IMR-90 (cell line): ENCODE measurements around the gene WSB1. TPM values are rescaled to one million over a fixed set of nuclear protein-coding genes. Genes with fewer than 3 reads are reported as not detected.

Experiments
- ATAC-seq: fragments of 200-7000 bp; cut with Tn5 transposase; 2 replicates; pipeline ENCODE4 v1.9.1; 2020; ENCODE audit warnings: low read depth, mild to moderate bottlenecking, moderate library complexity
- BruUV-seq: library from RNA; stranded (reverse); fragments of 400-500 nt; replicated peaks from 2 replicates; lab custom pipeline; 2021; lab: Mats Ljungman, UMichigan
- CTCF ChIA-PET: fragments of 300-600 bp; formaldehyde crosslinking; extraction: SDS; loops from one replicate; lab custom pipeline; 2021; ENCODE audit warnings: antibody characterized with exemption; lab: Yijun Ruan, JAX
- POLR2A ChIA-PET: fragments of 300-600 bp; sonication (Branson Sonifier 250); formaldehyde crosslinking; loops from one replicate; lab custom pipeline; 2022; ENCODE audit warnings: antibody characterized with exemption; ENCODE audit not compliant: unreplicated experiment; lab: Charles Lee
- DNase-seq: peaks from one replicate; pipeline ENCODE4 v3.0.0; 2013
- H2AFZ ChIP-seq: replicated peaks from 2 replicates; pipeline ENCODE3; 2013; ENCODE audit warnings: low read length, mild to moderate bottlenecking; ENCODE audit not compliant: poor library complexity
- H2AK5ac ChIP-seq: 2 replicates; pipeline ENCODE4 v1.6.1; 2013; ENCODE audit warnings: low read depth, low read length, inconsistent platforms
- H2AK9ac ChIP-seq: replicated peaks from 2 replicates; pipeline ENCODE3; 2013; ENCODE audit warnings: mild to moderate bottlenecking, low read depth, low read length, moderate library complexity; ENCODE audit not compliant: poor library complexity
- H2BK120ac ChIP-seq: 2 replicates; pipeline ENCODE4 v1.6.1; 2013; ENCODE audit warnings: low read depth, low read length, inconsistent platforms
- H2BK15ac ChIP-seq: 3 replicates; pipeline ENCODE4 v1.6.1; 2013; ENCODE audit warnings: low read depth, low read length, inconsistent platforms
- H2BK20ac ChIP-seq: 2 replicates; pipeline ENCODE4 v1.6.1; 2013; ENCODE audit warnings: low read depth, mild to moderate bottlenecking, inconsistent platforms, low read length, moderate library complexity
- H2BK5ac ChIP-seq: 2 replicates; pipeline ENCODE4 v1.6.1; 2013; ENCODE audit warnings: mild to moderate bottlenecking, low read depth, low read length, inconsistent platforms; ENCODE audit not compliant: poor library complexity, severe bottlenecking
- H3K14ac ChIP-seq: replicated peaks from 2 replicates; pipeline ENCODE4 v1.6.1; 2013; ENCODE audit warnings: low read depth, low read length, inconsistent platforms
- H3K18ac ChIP-seq: 2 replicates; pipeline ENCODE4 v1.6.1; 2013; ENCODE audit warnings: low read depth, low read length, control low read depth
- H3K23ac ChIP-seq: 2 replicates; pipeline ENCODE4 v1.6.1; 2013; ENCODE audit warnings: low read depth, low read length, inconsistent platforms
- H3K27ac ChIP-seq: 2 replicates; pipeline ENCODE4 v1.5.1; 2013; ENCODE audit warnings: mild to moderate bottlenecking, control low read depth, low read length; ENCODE audit not compliant: insufficient read depth
- H3K27me3 ChIP-seq: 2 replicates; pipeline ENCODE4 v1.6.1; 2013; ENCODE audit warnings: low read length; ENCODE audit not compliant: control insufficient read depth, insufficient read depth
- H3K36me3 ChIP-seq: 2 replicates; pipeline ENCODE4 v1.6.1; 2013; ENCODE audit warnings: low read length, mixed read lengths; ENCODE audit not compliant: control insufficient read depth, insufficient read depth
- H3K4ac ChIP-seq: 2 replicates; pipeline ENCODE4 v1.6.1; 2013; ENCODE audit warnings: low read depth, low read length, inconsistent platforms
- H3K4me1 ChIP-seq: 2 replicates; pipeline ENCODE4 v1.6.1; 2013; ENCODE audit warnings: low read length, mixed read lengths; ENCODE audit not compliant: control insufficient read depth, insufficient read depth
- H3K4me2 ChIP-seq: 2 replicates; pipeline ENCODE4 v1.6.1; 2013; ENCODE audit warnings: low read depth, mild to moderate bottlenecking, control low read depth, low read length, moderate library complexity
- H3K4me3 ChIP-seq: 2 replicates; pipeline ENCODE4 v1.5.1; 2013; ENCODE audit warnings: low read depth, mild to moderate bottlenecking, control low read depth, low read length, moderate library complexity; ENCODE audit not compliant: insufficient read depth
- H3K56ac ChIP-seq: 2 replicates; pipeline ENCODE4 v1.6.1; 2013; ENCODE audit warnings: low read length, inconsistent platforms; ENCODE audit not compliant: insufficient read depth; ENCODE audit errors: extremely low read depth
- H3K79me1 ChIP-seq, 2 experiments: 2 replicates each; pipeline ENCODE4 v1.6.1; 2013; ENCODE audit warnings: low read length in 2 of 2, inconsistent platforms in 1 of 2, low read depth in 1 of 2
- H3K9ac ChIP-seq: 2 replicates; pipeline ENCODE4 v1.6.1; 2013; ENCODE audit warnings: low read depth, low read length, control low read depth
- H3K9me1 ChIP-seq: 2 replicates; pipeline ENCODE4 v1.6.1; 2013; ENCODE audit warnings: low read length, inconsistent platforms; ENCODE audit not compliant: insufficient read depth
- H3K9me3 ChIP-seq: 2 replicates; pipeline ENCODE4 v1.6.1; 2013; ENCODE audit warnings: low read length; ENCODE audit not compliant: control insufficient read depth, insufficient read depth
- H4K20me1 ChIP-seq: 2 replicates; pipeline ENCODE4 v1.6.1; 2013; ENCODE audit warnings: low read length, inconsistent platforms; ENCODE audit not compliant: insufficient read depth
- H4K5ac ChIP-seq: 2 replicates; pipeline ENCODE4 v1.6.1; 2013; ENCODE audit warnings: mild to moderate bottlenecking, low read depth, low read length, control low read depth
- H4K8ac ChIP-seq, 2 experiments: 2 replicates each; pipeline ENCODE4 v1.6.1; 2013; ENCODE audit warnings: low read depth in 2 of 2, low read length in 2 of 2, control low read depth in 1 of 2, inconsistent platforms in 1 of 2
- H4K91ac ChIP-seq: 2 replicates; pipeline ENCODE4 v1.6.1; 2013; ENCODE audit warnings: low read depth, low read length, inconsistent platforms; ENCODE audit not compliant: insufficient read depth
- CEBPB ChIP-seq: IDR thresholded peaks from 2 replicates; pipeline ENCODE4 v1.6.1; 2012; ENCODE audit warnings: low read depth, low read length, improper control_type of control experiment
- CHD1 ChIP-seq: IDR thresholded peaks from 2 replicates; pipeline ENCODE4 v1.6.1; 2012; ENCODE audit warnings: low read depth, low read length, improper control_type of control experiment
- CTCF ChIP-seq: conservative IDR thresholded peaks from 2 replicates; pipeline ENCODE4 v1.5.1; 2012; ENCODE audit warnings: mild to moderate bottlenecking, low read depth, low read length, improper control_type of control experiment
- ELK1 ChIP-seq: fragments of 150-350 bp; IDR thresholded peaks from 2 replicates; pipeline ENCODE4 v1.6.1; 2016; ENCODE audit warnings: low read depth, mild to moderate bottlenecking, low read length, moderate library complexity, borderline replicate concordance
- MAFK ChIP-seq: IDR thresholded peaks from 2 replicates; pipeline ENCODE4 v1.6.1; 2012; ENCODE audit warnings: low read depth, low read length, improper control_type of control experiment
- MAZ ChIP-seq: IDR thresholded peaks from 2 replicates; pipeline ENCODE4 v1.6.1; 2012; ENCODE audit warnings: low read depth, mild to moderate bottlenecking, low read length, improper control_type of control experiment, moderate library complexity, borderline replicate concordance
- MXI1 ChIP-seq: IDR thresholded peaks from 2 replicates; pipeline ENCODE4 v1.6.1; 2012; ENCODE audit warnings: low read depth, mild to moderate bottlenecking, low read length, moderate library complexity, borderline replicate concordance
- POLR2A ChIP-seq: IDR thresholded peaks from 2 replicates; pipeline ENCODE4 v1.6.1; 2012; ENCODE audit warnings: mild to moderate bottlenecking, low read depth, low read length
- RAD21 ChIP-seq: IDR thresholded peaks from 2 replicates; pipeline ENCODE4 v1.6.1; 2012; ENCODE audit warnings: low read length, improper control_type of control experiment
- RCOR1 ChIP-seq: IDR thresholded peaks from 2 replicates; pipeline ENCODE4 v1.6.1; 2012; ENCODE audit warnings: mild to moderate bottlenecking, low read length, improper control_type of control experiment; ENCODE audit not compliant: insufficient replicate concordance
- RFX5 ChIP-seq: IDR thresholded peaks from 2 replicates; pipeline ENCODE4 v1.8.0; 2012; ENCODE audit warnings: low read depth, mild to moderate bottlenecking, low read length, moderate library complexity
- SMC3 ChIP-seq: fragments of 150-350 bp; IDR thresholded peaks from 2 replicates; pipeline ENCODE4 v1.6.1; 2016; ENCODE audit warnings: low read depth, mild to moderate bottlenecking, antibody characterized with exemption, low read length, moderate library complexity
- WGBS, 2 experiments: methylation state at CpG; one replicate each; pipeline versions ENCODE4 v1.1.5 to v1.1.7; 2013; ENCODE audit warnings: missing lambda C conversion rate in 2 of 2; ENCODE audit not compliant: insufficient read length in 1 of 2; ENCODE audit errors: extremely low coverage in 2 of 2; 5-methylcytosine and 5-hydroxymethylcytosine counted together
- dilution Hi-C: fragments of 300-500 bp; cut with HindIII; formaldehyde crosslinking; loops from one replicate; pipeline ENCODE4 v1.14.3; 2018; ENCODE audit warnings: low sequenced_read_pairs; ENCODE audit not compliant: unreplicated experiment
- in situ Hi-C: fragments of 300-500 bp; cut with MboI; formaldehyde crosslinking; loops from 3 replicates; pipeline ENCODE4 v1.14.3; 2019; ENCODE audit warnings: low sequenced_read_pairs, inconsistent platforms, mixed read lengths
- intact Hi-C: fragments of 100-400 bp; cut with micrococcal nuclease; formaldehyde crosslinking; loops from 2 replicates; pipeline ENCODE4 v1.10.0; 2022
- polyA plus RNA-seq, 3 experiments: library from polyadenylated mRNA; depleted of rRNA; stranded (reverse); fragments of >200 nt; gene quantifications; 2 replicates each; pipeline ENCODE4 v1.2.3, GENCODE V29; 2012; ENCODE audit warnings: low replicate concordance in 1 of 3
- total RNA-seq: library from RNA; depleted of rRNA; stranded (reverse); fragments of >200 nt; gene quantifications from 2 replicates; pipeline ENCODE4 v1.2.3, GENCODE V29; 2012

WSB1 gene
- total and polyA plus RNA-seq, 2 of the 4 experiments (the other 2 are of a cell fraction): 140 to 266 TPM

- TF ChIP-seq CEBPB: no peak
Measured at GRCh38 chr17:27323538-27324215, 29.8 kb downstream of the WSB1 start (continued).

- BruUV-seq: no TSS peak
- Histone ChIP-seq H2AK5ac (0 out of 2 replicates have a peak overlapping the region, but pooled peaks have one; percentile 23), H3K4me2 (no peak overlapping the region), H3K56ac (no peak overlapping the region), H3K9me3 (no peaks in the 10 kb centered on the region), H3K27ac (no peak overlapping the region), H2BK5ac (no peak overlapping the region), H4K20me1 (no peaks in the 10 kb centered on the region), H3K4me3 (no peak overlapping the region), H3K27me3 (no peaks in the 10 kb centered on the region), H3K36me3 (no peaks in the 10 kb centered on the region), H3K4ac (no peak overlapping the region), H3K18ac (no peak overlapping the region), H2AK9ac (no peak overlapping the region), H2AFZ (no peak overlapping the region), H2BK20ac (no peak overlapping the region), H3K4me1 (peaks cover 6% of the 10 kb centered on the region), H3K23ac (no peak overlapping the region), H3K14ac (no peak overlapping the region), H4K91ac (no peak overlapping the region), H3K9ac (no peak overlapping the region), H2BK120ac (no peak overlapping the region), H2BK15ac (no peak overlapping the region), H3K9me1 (peaks cover 7% of the 10 kb centered on the region; the same call in 1 of the 2 replicates), H3K79me1 (no peaks in the 10 kb centered on the region; a peak in 1 of 4 replicates), H4K5ac (no peak overlapping the region), H4K8ac (no peak overlapping the region)
- WGBS, 2 experiments: no CpG with 5 or more reads among the region's 5 CpGs
- ChIA-PET CTCF (no interaction called here), POLR2A (no interaction called here)
- TF ChIP-seq RCOR1 (no peak), MXI1 (no peak), RAD21 (no peak), CHD1 (no peak), SMC3 (no peak), CTCF (no peak), ELK1 (no peak), MAZ (no peak), POLR2A (no peak), MAFK (no peak), RFX5 (no peak), CEBPB (no peak)
- ATAC-seq (no peak), DNase-seq (no peak)
- in situ Hi-C loops: no loop called here
- dilution Hi-C loops: loop anchor here (25.0 kb wide), 1 partner anchor 88 kb away; no protein-coding TSS in a partner anchor
- intact Hi-C loops: no loop called here
Measured at GRCh38 chr17:27324771-27325339, 30.9 kb downstream of the WSB1 start.
